PC-9 (cell line): ENCODE measurements around the gene TFAP2B. TPM values are rescaled to one million over a fixed set of nuclear protein-coding genes. Genes with fewer than 3 reads are reported as not detected.

Source experiments
- Bru-seq: library from RNA; stranded (reverse); fragments of 400-500 nt; gene quantifications from one replicate; lab custom pipeline; 2021; lab: Mats Ljungman, UMichigan
- BruChase-seq, 2 experiments: library from RNA; stranded (reverse); fragments of 400-500 nt; gene quantifications; one replicate each; lab custom pipeline; 2021; lab: Mats Ljungman, UMichigan
- BruUV-seq: library from RNA; stranded (reverse); fragments of 400-500 nt; replicated peaks from 2 replicates; lab custom pipeline; 2021; lab: Mats Ljungman, UMichigan
- CTCF ChIA-PET: fragments of 300-600 bp; sonication (Branson Sonifier 250); formaldehyde crosslinking; loops from one replicate; lab custom pipeline; 2022; ENCODE audit warnings: antibody characterized with exemption; lab: Charles Lee
- POLR2A ChIA-PET: fragments of 300-600 bp; sonication (Branson Sonifier 250); formaldehyde crosslinking; loops from one replicate; lab custom pipeline; 2022; ENCODE audit warnings: antibody characterized with exemption; ENCODE audit not compliant: unreplicated experiment; lab: Charles Lee
- DNase-seq, 2 experiments: peaks; one replicate each; pipeline versions ENCODE4 v3.0.0 to v3.0.0-alpha.2; 2015 to 2022; ENCODE audit warnings: mixed read lengths in 1 of 2
- H2AFZ ChIP-seq: fragments of 200-600 bp; sonication (generic); 2 replicates; pipeline ENCODE4 v1.8.1; 2017; ENCODE audit warnings: antibody characterized with exemption
- H3F3A ChIP-seq: fragments of 200-600 bp; sonication (generic); 2 replicates; pipeline ENCODE4 v1.8.1; 2017; ENCODE audit warnings: antibody characterized with exemption, mild to moderate bottlenecking, low read depth; ENCODE audit not compliant: insufficient read depth
- H3K27ac ChIP-seq: fragments of 200-600 bp; sonication (generic); 2 replicates; pipeline ENCODE4 v1.6.1; 2016; ENCODE audit warnings: mixed run types
- H3K27me3 ChIP-seq: fragments of 200-600 bp; sonication (generic); 2 replicates; pipeline ENCODE4 v1.6.1; 2016; ENCODE audit warnings: low read depth, mixed run types; ENCODE audit not compliant: insufficient read depth
- H3K36me3 ChIP-seq: fragments of 200-600 bp; sonication (generic); 2 replicates; pipeline ENCODE4 v1.6.1; 2016; ENCODE audit warnings: low read depth, mixed run types
- H3K4me1 ChIP-seq: fragments of 200-600 bp; sonication (generic); replicated peaks from 2 replicates; pipeline ENCODE4 v1.6.1; 2016; ENCODE audit warnings: mixed run types; ENCODE audit not compliant: insufficient read depth
- H3K4me2 ChIP-seq: fragments of 200-600 bp; sonication (generic); 2 replicates; pipeline ENCODE4 v1.6.1; 2017; ENCODE audit warnings: mixed run types
- H3K4me3 ChIP-seq: fragments of 200-600 bp; sonication (generic); 2 replicates; pipeline ENCODE4 v1.6.1; 2016; ENCODE audit warnings: mixed run types
- H3K79me2 ChIP-seq: fragments of 200-600 bp; sonication (generic); 2 replicates; pipeline ENCODE4 v1.6.1; 2017; ENCODE audit warnings: low read depth, mixed run types
- H3K9me2 ChIP-seq: fragments of 200-600 bp; sonication (generic); 2 replicates; pipeline ENCODE4 v1.8.1; 2017; ENCODE audit warnings: mild to moderate bottlenecking; ENCODE audit not compliant: insufficient read depth
- H3K9me3 ChIP-seq: fragments of 200-600 bp; sonication (generic); 2 replicates; pipeline ENCODE4 v1.8.1; 2016; ENCODE audit warnings: low read depth; ENCODE audit not compliant: insufficient read depth
- H4K20me1 ChIP-seq: fragments of 200-600 bp; sonication (generic); 2 replicates; pipeline ENCODE4 v1.8.1; 2017; ENCODE audit not compliant: insufficient read depth
- EZH2 ChIP-seq: fragments of 200-600 bp; sonication (generic); IDR thresholded peaks from 2 replicates; pipeline ENCODE4 v1.8.0; 2017; ENCODE audit warnings: antibody characterized with exemption, low read depth
- intact Hi-C: fragments of 100-400 bp; cut with micrococcal nuclease; formaldehyde crosslinking; loops from one replicate; pipeline ENCODE4 v1.10.0; 2022; ENCODE audit not compliant: unreplicated experiment
- long read RNA-seq: library from polyadenylated mRNA; stranded (forward); transcript quantifications from one replicate; pipeline ENCODE4 v2.0.0, GENCODE V29; 2022
- total RNA-seq: library from RNA; stranded (reverse); gene quantifications from 2 replicates; pipeline ENCODE4 v1.2.3, GENCODE V29; 2021
- TF ChIP-seq, protein P1 (sequence below): fragments of 200-600 bp; sonication (generic); conservative IDR thresholded peaks from 2 replicates; pipeline ENCODE4 v1.6.1; 2017; ENCODE audit warnings: mixed run types, antibody characterized with exemption, mild to moderate bottlenecking, moderate library complexity

The TFAP2B gene
- total RNA-seq (not detected in 2 replicates), Bru-seq, nascent RNA (not detected), BruChase-seq, experiment 1, labeled RNA remaining after a 2-hour chase (not detected), BruChase-seq, experiment 2, labeled RNA remaining after a 6-hour chase (not detected)
- long read RNA-seq = 0 reads

DNA sequence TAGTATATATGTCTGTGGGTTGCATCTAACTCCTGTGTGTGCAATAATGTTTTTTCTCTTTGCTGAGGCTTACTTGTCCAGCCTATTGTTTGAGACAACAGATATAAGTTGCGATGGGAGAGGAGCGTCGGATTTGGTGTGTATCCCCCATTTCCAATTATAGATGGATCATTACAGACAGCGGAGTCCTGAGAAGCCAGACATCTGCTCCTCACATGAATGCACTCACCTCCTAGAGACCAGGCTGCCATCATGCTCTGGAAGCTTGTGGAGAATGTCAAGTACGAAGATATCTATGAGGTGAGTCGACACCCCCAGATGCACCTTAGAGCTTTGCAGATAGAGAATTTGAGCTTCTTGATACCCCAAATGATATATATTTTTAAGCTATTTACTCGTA lies at the start of gene TFAP2B:
Gene TFAP2B (plus strand): TSS at position 199 of the 400 bp plus-strand sequence. CDS start 21 bp downstream, at position 220.
- H3K4me3 ChIP-seq = no peak within 1 kb of the TSS
- H3K27ac ChIP-seq = no peak within 1 kb of the TSS
- no peak for DNase-seq
- H3F3A ChIP-seq = no peaks in the 10 kb centered on the region
- no peaks in the 10 kb centered on the region for H3K79me2 ChIP-seq
- TF ChIP-seq, protein P1, sequence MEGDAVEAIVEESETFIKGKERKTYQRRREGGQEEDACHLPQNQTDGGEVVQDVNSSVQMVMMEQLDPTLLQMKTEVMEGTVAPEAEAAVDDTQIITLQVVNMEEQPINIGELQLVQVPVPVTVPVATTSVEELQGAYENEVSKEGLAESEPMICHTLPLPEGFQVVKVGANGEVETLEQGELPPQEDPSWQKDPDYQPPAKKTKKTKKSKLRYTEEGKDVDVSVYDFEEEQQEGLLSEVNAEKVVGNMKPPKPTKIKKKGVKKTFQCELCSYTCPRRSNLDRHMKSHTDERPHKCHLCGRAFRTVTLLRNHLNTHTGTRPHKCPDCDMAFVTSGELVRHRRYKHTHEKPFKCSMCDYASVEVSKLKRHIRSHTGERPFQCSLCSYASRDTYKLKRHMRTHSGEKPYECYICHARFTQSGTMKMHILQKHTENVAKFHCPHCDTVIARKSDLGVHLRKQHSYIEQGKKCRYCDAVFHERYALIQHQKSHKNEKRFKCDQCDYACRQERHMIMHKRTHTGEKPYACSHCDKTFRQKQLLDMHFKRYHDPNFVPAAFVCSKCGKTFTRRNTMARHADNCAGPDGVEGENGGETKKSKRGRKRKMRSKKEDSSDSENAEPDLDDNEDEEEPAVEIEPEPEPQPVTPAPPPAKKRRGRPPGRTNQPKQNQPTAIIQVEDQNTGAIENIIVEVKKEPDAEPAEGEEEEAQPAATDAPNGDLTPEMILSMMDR = no peak
- TF ChIP-seq EZH2 = no peak
- H2AFZ ChIP-seq = 0 out of 2 replicates have a peak within 1 kb of the TSS, but pooled peaks have one; percentile 52
- no peaks in the 10 kb centered on the region for H3K4me1 ChIP-seq
- BruUV-seq = no TSS peak
- H3K27me3 ChIP-seq = peaks cover 14% of the 10 kb centered on the region; the same call in 1 of the 2 replicates
- no peaks in the 10 kb centered on the region for H3K9me3 ChIP-seq
- no peaks in the 10 kb centered on the region for H4K20me1 ChIP-seq
- CTCF ChIA-PET = interaction anchor here (0.5 to 0.6 kb wide), 2 partner anchors 35 to 205 kb away, joined by 3 read pairs; no protein-coding TSS in a partner anchor
- no peak within 1 kb of the TSS for H3K4me2 ChIP-seq
- no peaks in the 10 kb centered on the region for H3K36me3 ChIP-seq
- intact Hi-C loops = loop anchor here (10.0 kb wide), 2 partner anchors 726 to 936 kb away; no protein-coding TSS in a partner anchor
- POLR2A ChIA-PET = no interaction called here
- H3K9me2 ChIP-seq = no peaks in the 10 kb centered on the region

DNA sequence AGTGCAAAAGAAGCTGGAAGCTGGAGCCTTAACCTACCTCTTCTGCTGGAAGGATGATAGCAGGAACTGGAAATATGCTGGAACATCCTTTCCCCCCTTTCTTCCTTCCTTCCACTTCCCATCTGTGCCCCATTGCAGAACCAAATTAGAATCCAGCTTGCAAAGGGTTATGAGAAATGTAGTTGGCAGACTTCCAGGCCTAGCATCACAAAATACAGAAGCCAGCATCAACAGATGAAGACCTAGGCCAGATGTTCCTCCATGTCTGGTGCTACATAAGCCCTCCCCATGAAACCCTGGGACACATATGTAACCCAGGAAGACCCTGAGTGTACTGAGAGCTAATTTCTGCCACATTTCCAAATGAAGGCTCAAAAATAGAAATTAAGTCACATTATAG lies 40.0 kb upstream of the TFAP2B start:
- Histone ChIP-seq H3K4me2 (no peak overlapping the region), H3K27me3 (no peaks in the 10 kb centered on the region), H4K20me1 (no peaks in the 10 kb centered on the region), H3K36me3 (no peaks in the 10 kb centered on the region), H3K4me1 (no peaks in the 10 kb centered on the region), H3F3A (no peaks in the 10 kb centered on the region), H3K4me3 (no peak overlapping the region), H2AFZ (no peak overlapping the region), H3K27ac (no peak overlapping the region), H3K79me2 (no peaks in the 10 kb centered on the region), H3K9me3 (no peaks in the 10 kb centered on the region), H3K9me2 (no peaks in the 10 kb centered on the region)
- DNase-seq = no peak
- POLR2A ChIA-PET = no interaction called here
- CTCF ChIA-PET = no interaction called here
- intact Hi-C loops = no loop called here
- TF ChIP-seq EZH2 = no peak
- TF ChIP-seq, protein P1 = no peak
- no TSS peak for BruUV-seq

DNA sequence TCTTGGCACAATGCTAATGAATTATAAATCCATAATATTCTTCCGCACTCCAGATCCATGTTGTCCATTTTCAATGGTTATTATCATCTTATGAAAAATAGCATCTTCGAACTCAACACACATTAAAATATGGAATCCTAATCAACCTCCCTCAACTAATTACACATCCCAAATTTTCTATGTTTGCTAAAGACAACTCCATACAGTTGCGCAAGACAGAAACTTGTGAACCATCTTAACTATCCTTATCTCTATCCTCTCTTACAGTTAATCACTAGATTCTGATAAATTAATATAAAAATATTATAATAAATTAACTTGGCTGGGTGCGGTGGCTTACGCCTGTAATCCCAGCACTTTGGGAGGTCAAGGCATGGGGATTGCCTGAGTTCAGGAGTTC lies 38.3 kb upstream of the TFAP2B start:
- intact Hi-C loops = no loop called here
- BruUV-seq = no TSS peak
- no peak overlapping the region for H3K4me3 ChIP-seq
- H3K27me3 ChIP-seq = no peaks in the 10 kb centered on the region
- H3K79me2 ChIP-seq = no peaks in the 10 kb centered on the region
- no peaks in the 10 kb centered on the region for H3F3A ChIP-seq
- H3K4me1 ChIP-seq = no peaks in the 10 kb centered on the region
- POLR2A ChIA-PET = no interaction called here
- no peak overlapping the region for H3K27ac ChIP-seq
- no peaks in the 10 kb centered on the region for H3K9me2 ChIP-seq
- no peak overlapping the region for H2AFZ ChIP-seq
- CTCF ChIA-PET = no interaction called here
- H3K9me3 ChIP-seq = no peaks in the 10 kb centered on the region
- H4K20me1 ChIP-seq = no peaks in the 10 kb centered on the region
- DNase-seq = no peak
- H3K36me3 ChIP-seq = no peaks in the 10 kb centered on the region
- TF ChIP-seq, protein P1 = no peak
- TF ChIP-seq EZH2 = no peak
- H3K4me2 ChIP-seq = no peak overlapping the region
